HG03378 (cell line): ENCODE data around the gene ADGRV1.
"Not testable (repeated sequence)": the region's sequence is repeated elsewhere in the genome, so short reads cannot be mapped to it uniquely, and the experiment has no call there.

ENCODE experiments used
- ATAC-seq: cut with Tn5 transposase; IDR thresholded peaks from one replicate; pipeline ENCODE4 v1.9.1; 2021; ENCODE audit warnings: mild to moderate bottlenecking, moderate library complexity; ENCODE audit not compliant: unreplicated experiment

The ADGRV1 gene

DNA sequence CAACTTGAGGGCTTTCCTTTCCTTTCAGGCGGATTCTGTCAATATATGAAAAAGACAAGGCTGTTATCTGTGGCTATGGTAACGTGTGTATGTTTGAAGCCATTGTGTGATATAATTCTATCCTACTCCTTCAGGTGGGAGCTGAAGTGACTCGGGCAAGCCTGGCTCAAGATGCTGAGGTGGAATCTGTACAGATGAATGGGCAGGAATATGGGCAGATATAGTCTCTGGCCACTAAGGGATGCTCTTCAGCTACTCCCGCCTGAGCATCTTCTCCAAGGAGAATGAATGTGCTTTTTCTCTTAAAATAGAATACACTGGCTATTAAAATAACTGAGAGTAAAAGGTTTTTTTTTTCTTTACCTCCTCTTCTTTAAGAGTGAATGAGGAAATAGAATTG, 244.8 kb downstream of the ADGRV1 start:
- no peak for ATAC-seq

- ATAC-seq: no peak
These were observed 245.3 kb downstream of the ADGRV1 start for GRCh38 chr5:90803876-90804275.

GRCh38 chr5:90807496-90807895, 248.9 kb downstream of the ADGRV1 start:
- no peak for ATAC-seq

DNA sequence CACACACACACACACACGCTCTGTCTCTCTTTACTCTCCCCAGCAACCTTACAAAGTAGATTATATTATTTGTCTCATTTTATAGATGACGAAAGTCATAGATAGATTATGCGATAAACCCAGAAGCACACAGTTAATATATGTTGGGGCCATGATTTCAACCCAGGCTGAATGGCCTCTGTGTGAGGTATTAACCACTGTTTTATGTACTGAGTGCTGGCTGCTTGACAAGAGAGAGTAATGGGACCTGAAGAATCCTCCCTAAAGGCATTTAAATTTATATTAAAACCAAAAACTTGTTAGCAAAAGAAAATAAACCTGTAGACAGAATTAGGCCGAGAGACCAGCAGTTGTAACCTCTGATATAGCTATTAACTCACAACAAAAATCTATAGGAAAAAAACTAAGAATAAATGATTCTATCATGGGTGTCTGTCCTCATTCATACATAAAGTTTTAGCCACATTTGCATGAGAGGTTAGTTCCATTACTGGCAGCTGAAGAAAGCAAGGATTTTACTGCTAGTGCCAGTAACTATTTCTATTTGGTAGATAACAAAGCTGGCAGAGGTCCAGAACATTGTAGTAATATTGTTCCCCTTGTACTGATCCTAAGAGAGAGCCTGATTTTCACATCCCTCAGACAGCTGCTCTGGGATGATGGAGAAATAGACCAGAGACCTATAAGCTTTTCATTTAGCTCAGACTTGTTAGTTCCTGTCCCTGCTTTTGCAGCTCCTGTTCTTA, 250.9 kb downstream of the ADGRV1 start:
- ATAC-seq: no peak

GRCh38 chr5:90810211-90810610, 251.6 kb downstream of the ADGRV1 start:
- no peak for ATAC-seq

DNA sequence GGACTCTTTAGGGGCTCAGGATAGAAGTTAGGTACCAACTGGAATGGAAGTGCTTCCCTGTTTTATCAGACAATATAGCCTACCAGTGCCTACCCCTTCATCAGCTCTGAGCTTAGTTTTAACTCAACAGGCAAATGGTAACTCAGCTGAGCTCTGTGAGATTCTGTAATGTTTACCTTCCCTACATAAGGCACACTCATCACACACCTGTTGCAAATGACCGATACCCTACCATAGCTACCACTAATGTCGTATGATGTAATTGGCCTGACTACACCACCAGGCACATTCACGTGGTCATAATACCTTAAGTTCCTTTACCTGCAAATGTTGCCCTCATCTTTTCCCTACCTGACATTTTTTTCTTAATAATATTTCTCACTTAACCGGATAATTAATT, 254.8 kb downstream of the ADGRV1 start:
- no peak for ATAC-seq

DNA sequence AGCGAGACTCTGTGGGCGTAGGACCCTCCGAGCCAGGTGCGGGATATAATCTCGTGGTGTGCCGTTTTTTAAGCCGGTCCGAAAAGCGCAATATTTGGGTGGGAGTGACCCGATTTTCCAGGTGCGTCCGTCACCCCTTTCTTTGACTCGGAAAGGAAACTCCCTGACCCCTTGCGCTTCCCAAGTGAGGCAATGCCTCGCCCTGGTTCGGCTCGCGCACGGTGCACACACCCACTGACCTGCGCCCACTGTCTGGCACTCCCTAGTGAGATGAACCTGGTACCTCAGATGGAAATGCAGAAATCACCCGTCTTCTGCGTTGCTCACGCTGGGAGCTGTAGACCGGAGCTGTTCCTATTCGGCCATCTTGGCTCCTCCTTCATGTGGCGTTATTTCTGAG, 263.5 kb downstream of the ADGRV1 start:
- ATAC-seq: not testable (repeated sequence)

GRCh38 chr5:90824436-90824835, 265.8 kb downstream of the ADGRV1 start:
- ATAC-seq: no peak

GRCh38 chr5:90830058-90830457, 271.5 kb downstream of the ADGRV1 start:
- no peak for ATAC-seq

DNA sequence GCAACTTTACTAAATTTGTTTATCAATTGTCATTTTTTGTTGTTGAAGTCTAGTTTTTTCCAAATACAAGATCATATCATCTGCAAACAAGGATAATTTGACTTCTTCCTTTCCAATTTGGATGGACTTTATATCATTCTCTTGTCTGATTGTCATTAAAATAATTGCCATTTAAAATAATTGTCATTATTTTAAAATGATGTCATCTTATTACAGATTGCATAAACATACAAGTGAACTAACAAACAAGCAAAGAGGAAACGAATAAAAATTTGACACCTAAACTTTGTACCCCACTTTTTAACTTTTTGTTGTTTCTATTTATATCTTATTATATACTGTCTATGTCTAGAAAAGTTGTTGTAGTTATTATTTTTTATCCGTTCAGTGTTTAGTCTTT, 275.2 kb downstream of the ADGRV1 start:
- no peak for ATAC-seq

DNA sequence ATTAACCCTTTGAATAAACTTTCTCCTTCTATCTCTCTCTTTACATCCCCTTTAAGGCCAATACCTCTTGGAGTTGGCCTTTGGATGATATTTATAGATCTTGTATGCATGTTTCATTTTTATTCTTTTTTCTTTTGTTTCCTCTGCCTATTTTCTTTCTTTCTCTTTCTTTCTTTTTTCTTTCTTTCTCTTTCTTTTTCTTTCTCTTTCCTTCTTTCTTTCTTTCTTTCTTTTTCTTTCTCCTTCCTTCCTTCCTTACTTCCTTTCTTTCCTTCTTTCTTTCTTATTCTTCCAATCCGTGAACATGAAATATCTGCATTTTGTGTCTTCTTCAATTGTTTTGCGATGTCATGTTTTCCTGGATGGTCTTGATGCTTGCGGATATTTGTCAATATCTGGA, 276.1 kb downstream of the ADGRV1 start:
- ATAC-seq: no peak

GRCh38 chr5:90843443-90843842, 284.8 kb downstream of the ADGRV1 start:
- peak; percentile 46 for ATAC-seq

GRCh38 chr5:90844931-90845330, 286.3 kb downstream of the ADGRV1 start:
- no peak for ATAC-seq

GRCh38 chr5:90845723-90846554, 287.3 kb downstream of the ADGRV1 start:
- no peak for ATAC-seq

DNA sequence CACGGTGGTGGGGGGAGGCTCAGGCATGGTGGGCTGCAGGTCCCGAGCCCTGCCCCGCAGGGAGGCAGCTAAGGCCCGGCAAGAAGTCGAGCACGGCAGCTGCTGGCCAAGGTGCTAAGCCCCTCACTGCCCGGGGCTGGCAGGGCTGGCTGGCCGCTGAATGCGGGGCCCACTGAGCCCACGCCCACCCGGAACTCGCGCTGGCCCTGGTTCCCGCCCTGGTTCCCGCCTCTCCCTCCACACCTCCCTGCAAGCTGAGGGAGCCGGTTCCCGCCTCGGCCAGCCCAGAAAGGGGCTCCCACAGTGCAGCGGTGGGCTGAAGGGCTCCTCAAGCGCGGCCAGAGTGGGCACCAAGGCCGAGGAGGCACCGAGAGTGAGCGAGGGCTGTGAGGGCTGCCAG, 289.0 kb downstream of the ADGRV1 start:
- ATAC-seq: not testable (repeated sequence)

GRCh38 chr5:90849939-90850338, 291.3 kb downstream of the ADGRV1 start:
- ATAC-seq: no peak

DNA sequence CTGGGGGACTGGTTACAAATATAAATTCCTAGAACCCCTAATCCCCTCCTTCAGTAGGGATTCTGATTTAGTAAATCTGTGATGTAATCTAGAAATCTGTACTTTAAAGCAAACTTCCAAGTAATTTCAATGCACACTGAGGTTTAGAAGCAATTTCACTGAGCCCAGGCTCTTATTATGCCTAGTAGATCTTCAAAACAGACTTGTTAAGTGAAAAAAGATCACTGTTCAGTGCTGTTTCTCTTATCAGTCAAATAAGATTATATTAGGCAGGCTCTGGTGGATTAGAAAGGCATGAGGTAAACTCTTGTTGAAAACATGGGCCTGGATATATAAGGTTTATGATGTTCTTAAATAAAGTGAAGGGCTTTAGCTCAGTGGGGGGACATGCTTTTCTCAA, 293.9 kb downstream of the ADGRV1 start:
- ATAC-seq: no peak

- no peak for ATAC-seq
These were observed 295.2 kb downstream of the ADGRV1 start for GRCh38 chr5:90853750-90854149.

- ATAC-seq: no peak
These were observed 295.6 kb downstream of the ADGRV1 start for GRCh38 chr5:90854169-90854568.

DNA sequence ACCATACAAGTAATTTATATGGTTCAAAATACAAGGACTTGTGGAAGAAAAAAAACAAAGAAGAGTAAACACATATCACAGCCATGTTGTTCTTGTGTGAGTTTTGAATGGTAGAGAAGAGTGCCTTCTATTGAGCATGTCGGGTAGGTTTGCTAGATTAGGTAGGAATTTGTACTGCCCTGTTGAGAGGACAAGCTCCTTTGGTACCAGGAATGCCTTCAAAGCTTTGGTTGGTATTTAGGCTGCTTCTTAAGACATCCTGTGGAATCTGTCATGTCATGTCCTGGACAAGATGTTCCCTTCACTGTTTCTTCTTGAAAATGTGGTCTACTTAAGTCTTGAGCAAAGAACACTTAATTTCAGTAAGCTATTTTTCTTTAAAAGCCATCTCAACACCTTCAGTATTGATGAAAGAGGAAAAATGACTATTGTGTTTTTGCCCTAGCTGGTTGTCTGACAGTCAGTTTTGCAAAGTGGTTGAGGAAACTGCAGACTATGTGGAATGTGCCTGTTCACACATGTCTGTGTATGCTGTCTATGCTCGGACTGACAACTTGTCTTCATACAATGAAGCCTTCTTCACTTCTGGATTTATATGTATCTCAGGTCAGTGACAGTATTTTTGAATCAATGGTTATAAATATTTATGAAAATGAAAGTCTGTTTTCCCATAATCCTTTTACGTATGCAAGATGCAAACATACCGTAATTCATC, 296.9 kb downstream of the ADGRV1 start:
- ATAC-seq: no peak

GRCh38 chr5:90861843-90862586, 303.4 kb downstream of the ADGRV1 start:
- no peak for ATAC-seq
